HG03039 (cell line): ENCODE data around the gene HCRT.
"Not testable (repeated sequence)": the region's sequence is repeated elsewhere in the genome, so short reads cannot be mapped to it uniquely, and the experiment has no call there.

Experiments used
- ATAC-seq: cut with Tn5 transposase; IDR thresholded peaks from one replicate; pipeline ENCODE4 v1.9.1; 2021; ENCODE audit warnings: mild to moderate bottlenecking, moderate library complexity; ENCODE audit not compliant: unreplicated experiment

The HCRT gene

GRCh38 chr17:42142371-42142896 is 42.8 kb downstream of the HCRT start:
- no peak for ATAC-seq

- ATAC-seq = no peak
Observed at GRCh38 chr17:42141382-42141781, 43.9 kb downstream of the HCRT start.

- not testable (repeated sequence) for ATAC-seq
Observed at GRCh38 chr17:42140690-42141089, 44.6 kb downstream of the HCRT start.

- ATAC-seq = no peak
Observed at GRCh38 chr17:42138749-42139492, 46.3 kb downstream of the HCRT start.

- no peak for ATAC-seq
Observed at GRCh38 chr17:42136654-42137051, 48.6 kb downstream of the HCRT start.

GRCh38 chr17:42135664-42136653 is 49.3 kb downstream of the HCRT start:
- ATAC-seq = no peak

- ATAC-seq = no peak
Observed at GRCh38 chr17:42135151-42135550, 50.1 kb downstream of the HCRT start.
